Measurements from ENCODE around the gene RSPH10B2. TPM values are rescaled to one million over a fixed set of nuclear protein-coding genes. Genes with fewer than 3 reads are reported as not detected.
A peak's percentile ranks its signal among the peaks of the same experiment; 100 is the strongest.

Gene RSPH10B2
- total and polyA plus RNA-seq, 9 of the 15 experiments (the other 6 are each of a cell fraction or from before 2014, with no cell fraction given), result 0.04 to 0.11 (median 0.08) TPM; not detected in 5

GRCh38 chr7:6706666-6707407 is 47.1 kb upstream of the RSPH10B2 start, which contains the start of gene ZNF12 (continued):
- peak; percentile 46 to 56; a peak in 2 of 4 replicates for TF ChIP-seq NONO (IDR thresholded peaks at IDR 0.05; ENCODE audit: low read depth in 2 of 2, low read length in 1 of 2)
- no peak for TF ChIP-seq ZNF785 (CRISPR knock-in tag; IDR thresholded peaks at IDR 0.05)
- TF ChIP-seq ZBTB43 (CRISPR knock-in tag; IDR thresholded peaks at IDR 0.05), result no peak
- TF ChIP-seq RFX5 (IDR thresholded peaks at IDR 0.05; ENCODE audit: low read depth, low read length), result no peak
- no peak for TF ChIP-seq TCFL5 (CRISPR knock-in tag; conservative IDR thresholded peaks at IDR 0.05)
- TF ChIP-seq ZNF12 (CRISPR knock-in tag; IDR thresholded peaks at IDR 0.05), result no peak
- TF ChIP-seq KAT7 (CRISPR knock-in tag; IDR thresholded peaks at IDR 0.05; ENCODE audit: borderline replicate concordance), result no peak
- no peak for TF ChIP-seq NKRF (IDR thresholded peaks at IDR 0.05; ENCODE audit: borderline replicate concordance)
- no peak for TF ChIP-seq SMARCE1 (IDR thresholded peaks at IDR 0.05)
- TF ChIP-seq ZBTB9 (CRISPR knock-in tag; IDR thresholded peaks at IDR 0.05), result 0 out of 2 replicates have a peak, but pooled peaks have one; percentile 10
- no peak for TF ChIP-seq PHB2 (IDR thresholded peaks at IDR 0.05; ENCODE audit: low read depth)
- no peak for TF ChIP-seq ELK3 (CRISPR knock-in tag; IDR thresholded peaks at IDR 0.05)
- TF ChIP-seq TFAM (CRISPR knock-in tag; conservative IDR thresholded peaks at IDR 0.05), result no peak
- TF ChIP-seq CHAMP1 (IDR thresholded peaks at IDR 0.05), result peak; percentile 41; the same call in 1 of the 2 replicates
- no peak for TF ChIP-seq HEY1 (CRISPR knock-in tag; IDR thresholded peaks at IDR 0.05; ENCODE audit: borderline replicate concordance)
- TF ChIP-seq HCFC1 (IDR thresholded peaks at IDR 0.05; ENCODE audit: low read depth, low read length), result peak; percentile 71
- no peak; a peak in 1 of 4 replicates for TF ChIP-seq MAZ (CRISPR knock-in tag; conservative IDR thresholded peaks at IDR 0.05 in 1 of 2, IDR thresholded peaks at IDR 0.05 in 1 of 2)
- no peak for TF ChIP-seq FOXA3 (CRISPR knock-in tag; conservative IDR thresholded peaks at IDR 0.05 in 1 of 2, IDR thresholded peaks at IDR 0.05 in 1 of 2)
